MG63 (cell line): Measurements from ENCODE around the gene RGS1. TPM values are rescaled to one million over a fixed set of nuclear protein-coding genes. Genes with fewer than 3 reads are reported as not detected.

Experiments used
- DNase-seq: peaks from one replicate; pipeline ENCODE4 v3.0.0-alpha.2; 2020
- H3K27me3 ChIP-seq: fragments of 250-450 bp; sonication (Bioruptor Pico); 2 replicates; pipeline ENCODE4 v1.5.1; 2020; ENCODE audit warnings: mild to moderate bottlenecking, moderate library complexity
- H3K36me3 ChIP-seq: fragments of 250-450 bp; sonication (Bioruptor Pico); 2 replicates; pipeline ENCODE4 v1.5.1; 2020; ENCODE audit warnings: mild to moderate bottlenecking, moderate library complexity
- H3K4me3 ChIP-seq: fragments of 250-450 bp; sonication (Bioruptor Pico); 2 replicates; pipeline ENCODE4 v1.5.1; 2020; ENCODE audit warnings: mild to moderate bottlenecking, moderate library complexity
- H3K9me3 ChIP-seq: fragments of 250-450 bp; sonication (Bioruptor Pico); 2 replicates; pipeline ENCODE4 v1.5.1; 2020; ENCODE audit warnings: mild to moderate bottlenecking, moderate library complexity
- total RNA-seq: library from RNA; depleted of rRNA; stranded (reverse); fragments of >200 nt; shearing (Covaris generic); gene quantifications from 2 replicates; pipeline ENCODE4 v1.2.3, GENCODE V29; 2014; ENCODE audit warnings: low replicate concordance

Gene RGS1
- total RNA-seq, 1 experiment from 2014 or later: not detected

GRCh38 chr1:192547501-192547900 lies 28.1 kb upstream of the RGS1 start:
- no peak overlapping the region for H3K4me3 ChIP-seq
- no peaks in the 10 kb centered on the region for H3K27me3 ChIP-seq
- H3K9me3 ChIP-seq: no peaks in the 10 kb centered on the region
- no peak for DNase-seq
- H3K36me3 ChIP-seq: no peaks in the 10 kb centered on the region

GRCh38 chr1:192549937-192550336 lies 25.6 kb upstream of the RGS1 start:
- Histone ChIP-seq H3K36me3 (no peaks in the 10 kb centered on the region), H3K27me3 (no peaks in the 10 kb centered on the region), H3K4me3 (no peak overlapping the region), H3K9me3 (no peaks in the 10 kb centered on the region)
- no peak for DNase-seq

DNA sequence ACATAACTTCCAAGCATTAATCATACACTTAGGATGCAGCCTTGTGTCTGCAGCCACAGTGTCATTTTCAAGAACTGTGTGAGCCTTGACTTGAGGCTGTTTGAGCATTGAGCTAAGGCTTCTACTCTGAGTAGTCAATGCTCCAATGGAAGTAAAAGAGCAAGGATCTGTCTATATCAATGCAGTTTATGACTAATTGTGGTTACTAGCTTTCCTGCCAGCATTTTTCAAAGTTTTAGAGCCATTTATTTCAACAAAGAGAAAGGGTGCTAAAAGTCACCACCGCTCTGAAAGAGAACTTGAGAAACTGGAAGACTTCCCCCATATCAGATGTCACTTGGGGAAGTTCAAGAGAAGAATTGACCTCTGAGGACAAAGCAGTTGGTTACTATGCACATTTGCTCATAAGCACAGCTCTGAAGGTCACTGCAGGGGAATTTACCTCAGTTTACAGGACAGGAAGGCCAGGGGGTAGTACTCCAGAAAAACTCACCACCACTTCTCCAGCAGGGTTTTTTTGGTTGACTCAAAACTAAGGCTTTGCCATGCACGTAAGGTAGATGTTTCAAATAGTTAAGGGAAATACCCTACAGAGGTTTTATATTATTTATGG lies 24.5 kb upstream of the RGS1 start:
- Histone ChIP-seq H3K36me3 (no peaks in the 10 kb centered on the region), H3K9me3 (no peaks in the 10 kb centered on the region), H3K4me3 (no peak overlapping the region), H3K27me3 (no peaks in the 10 kb centered on the region)
- peak; percentile 31 for DNase-seq

GRCh38 chr1:192552760-192553191 lies 22.8 kb upstream of the RGS1 start:
- Histone ChIP-seq H3K4me3 (no peak overlapping the region), H3K36me3 (no peaks in the 10 kb centered on the region), H3K9me3 (no peaks in the 10 kb centered on the region), H3K27me3 (no peaks in the 10 kb centered on the region)
- DNase-seq: no peak

GRCh38 chr1:192553741-192554140 lies 21.8 kb upstream of the RGS1 start:
- no peak for DNase-seq
- Histone ChIP-seq H3K27me3 (no peaks in the 10 kb centered on the region), H3K36me3 (no peaks in the 10 kb centered on the region), H3K4me3 (no peak overlapping the region), H3K9me3 (no peaks in the 10 kb centered on the region)

DNA sequence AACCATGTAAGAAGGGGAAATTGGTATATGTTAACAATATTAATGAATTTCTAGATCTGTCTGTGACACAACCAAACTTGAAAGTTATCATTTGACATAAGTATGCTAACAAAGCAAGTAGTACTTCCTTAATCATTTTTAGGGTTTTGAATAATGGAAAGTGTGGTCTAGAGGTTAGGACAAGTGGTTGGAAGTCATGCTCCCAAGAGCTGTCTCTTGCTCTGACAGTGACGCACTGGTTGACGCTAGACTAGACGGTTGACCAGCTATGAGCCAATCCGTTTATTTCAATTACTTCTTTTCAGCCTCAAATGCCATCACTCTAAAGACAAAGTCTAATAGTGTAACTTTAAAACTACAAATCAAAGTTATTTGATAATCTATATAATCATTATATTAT lies 20.7 kb upstream of the RGS1 start:
- no peak for DNase-seq
- H3K4me3 ChIP-seq: no peak overlapping the region

GRCh38 chr1:192555399-192555798 lies 20.2 kb upstream of the RGS1 start:
- Histone ChIP-seq H3K36me3 (no peaks in the 10 kb centered on the region), H3K27me3 (no peaks in the 10 kb centered on the region), H3K9me3 (no peaks in the 10 kb centered on the region), H3K4me3 (no peak overlapping the region)
- no peak for DNase-seq

More for the DNA sequence above, 20.7 kb upstream of the RGS1 start:
- Histone ChIP-seq H3K36me3 (no peaks in the 10 kb centered on the region), H3K9me3 (no peaks in the 10 kb centered on the region), H3K27me3 (no peaks in the 10 kb centered on the region)

- Histone ChIP-seq H3K36me3 (no peaks in the 10 kb centered on the region), H3K9me3 (no peaks in the 10 kb centered on the region), H3K27me3 (no peaks in the 10 kb centered on the region), H3K4me3 (no peak overlapping the region)
- no peak for DNase-seq
Observed at GRCh38 chr1:192557841-192558595, 17.6 kb upstream of the RGS1 start.

DNA sequence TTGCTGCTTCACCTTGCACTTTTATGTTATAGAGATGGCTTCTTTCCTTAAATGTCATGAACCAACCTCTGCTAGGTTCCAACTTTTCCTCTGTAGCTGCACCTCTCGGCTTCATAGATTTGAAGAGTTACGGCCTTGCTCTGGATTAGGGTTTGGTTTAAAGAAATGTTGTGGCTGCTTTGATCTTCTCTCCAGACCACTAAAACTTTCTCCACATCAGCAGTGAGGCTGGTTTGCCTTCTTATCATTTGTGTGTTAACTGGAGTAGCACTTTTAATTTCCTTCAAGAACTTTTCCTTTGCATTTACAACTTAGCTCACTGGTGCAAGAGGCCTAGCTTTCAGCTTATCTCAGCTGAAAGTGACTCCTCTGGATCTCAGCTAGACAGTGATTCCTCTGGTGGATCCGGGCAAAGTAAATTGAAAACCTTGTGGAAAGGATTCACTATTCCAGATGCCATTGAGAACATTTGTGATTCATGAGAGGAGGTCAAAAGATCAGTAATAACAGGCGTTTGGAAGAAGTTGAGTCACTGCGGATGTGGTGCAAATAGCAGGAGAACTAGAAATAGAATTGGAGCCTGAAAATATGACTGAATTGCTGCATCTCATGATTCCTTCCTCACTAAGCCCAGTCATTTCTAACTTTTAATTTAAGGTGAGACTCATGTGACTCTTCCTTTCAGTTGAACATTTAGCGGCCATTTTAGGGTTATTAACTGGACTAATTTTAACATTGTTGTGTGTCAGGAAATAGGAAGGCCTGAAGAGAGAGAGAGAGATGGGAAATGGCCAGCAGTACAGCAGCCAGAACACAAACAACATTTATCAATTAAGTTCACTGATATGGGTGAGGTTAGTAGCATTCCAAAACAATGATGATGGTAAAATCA lies 16.2 kb upstream of the RGS1 start:
- DNase-seq: peak; percentile 74
- H3K4me3 ChIP-seq: no peak overlapping the region
- H3K27me3 ChIP-seq: no peaks in the 10 kb centered on the region
- H3K36me3 ChIP-seq: no peaks in the 10 kb centered on the region
- no peaks in the 10 kb centered on the region for H3K9me3 ChIP-seq

DNA sequence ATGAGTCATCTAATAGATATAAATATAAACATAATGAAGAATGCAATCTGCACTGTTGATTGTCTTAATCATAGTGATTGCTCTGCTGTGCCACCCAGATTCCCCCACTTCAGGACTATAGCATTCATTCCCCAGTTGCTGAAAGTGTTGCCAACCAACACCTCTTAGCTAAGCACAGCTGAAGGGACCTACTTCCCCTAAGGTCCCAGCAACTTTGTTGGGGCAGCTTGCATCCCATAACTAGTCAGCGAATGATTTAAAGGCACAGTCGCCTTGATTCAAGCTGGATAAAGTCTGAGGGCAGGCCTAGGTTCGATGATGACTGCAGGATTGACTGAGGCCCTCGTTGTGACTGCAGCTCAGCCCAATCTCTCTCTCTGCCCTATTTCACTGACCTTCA lies 14.3 kb upstream of the RGS1 start:
- no peaks in the 10 kb centered on the region for H3K36me3 ChIP-seq
- H3K9me3 ChIP-seq: no peaks in the 10 kb centered on the region
- H3K4me3 ChIP-seq: no peak overlapping the region
- DNase-seq: no peak
- no peaks in the 10 kb centered on the region for H3K27me3 ChIP-seq

DNA sequence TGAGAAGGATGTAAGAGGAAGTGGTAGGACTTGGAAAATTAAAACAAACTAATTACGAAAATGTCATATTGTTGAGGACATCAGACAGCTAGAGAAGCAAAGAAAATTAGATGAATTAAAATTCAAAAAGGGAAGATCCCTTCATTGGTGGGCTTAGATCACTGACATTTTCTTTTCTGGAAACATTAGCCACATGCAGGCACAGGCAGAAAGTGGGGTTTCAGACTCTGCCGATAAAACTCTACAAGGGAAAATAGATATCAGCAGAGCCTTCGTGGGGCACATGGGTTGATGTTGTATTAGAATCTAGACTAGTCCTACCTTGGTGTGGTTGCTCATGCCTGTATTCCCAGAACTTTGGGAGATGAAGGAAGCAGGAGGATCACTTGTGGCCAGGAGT lies 12.4 kb upstream of the RGS1 start:
- no peaks in the 10 kb centered on the region for H3K27me3 ChIP-seq

GRCh38 chr1:192564099-192564498 lies 11.5 kb upstream of the RGS1 start:
- Histone ChIP-seq H3K36me3 (no peaks in the 10 kb centered on the region), H3K27me3 (no peaks in the 10 kb centered on the region), H3K9me3 (no peaks in the 10 kb centered on the region), H3K4me3 (no peak overlapping the region)
- DNase-seq: no peak

More for the DNA sequence above, 12.4 kb upstream of the RGS1 start:
- no peak for DNase-seq
- Histone ChIP-seq H3K9me3 (no peaks in the 10 kb centered on the region), H3K36me3 (no peaks in the 10 kb centered on the region), H3K4me3 (no peak overlapping the region)

- Histone ChIP-seq H3K36me3 (no peaks in the 10 kb centered on the region), H3K27me3 (no peaks in the 10 kb centered on the region), H3K9me3 (no peaks in the 10 kb centered on the region), H3K4me3 (no peak overlapping the region)
- DNase-seq: no peak
Observed at GRCh38 chr1:192565946-192566345, 9.6 kb upstream of the RGS1 start.

DNA sequence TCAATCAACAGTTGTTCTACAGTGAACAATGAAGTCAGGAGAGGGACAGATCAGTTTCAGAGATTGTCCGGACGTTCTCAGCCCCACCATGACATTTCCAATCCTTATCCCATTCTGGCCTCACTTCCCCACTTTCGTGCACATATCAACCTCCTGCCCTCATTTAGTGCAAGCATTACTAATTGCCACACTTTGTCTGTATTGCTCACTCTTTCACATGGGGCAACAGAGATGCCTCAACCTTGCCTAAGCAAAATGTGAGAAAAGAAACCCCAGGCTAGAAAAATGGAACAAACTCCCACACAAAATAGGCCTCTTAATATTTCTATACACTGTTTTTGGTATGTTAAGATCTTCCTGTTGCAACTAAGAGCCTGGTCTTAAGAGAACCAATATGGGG lies 8.9 kb upstream of the RGS1 start:
- no peak for DNase-seq
- Histone ChIP-seq H3K9me3 (no peaks in the 10 kb centered on the region), H3K36me3 (no peaks in the 10 kb centered on the region), H3K27me3 (no peaks in the 10 kb centered on the region), H3K4me3 (no peak overlapping the region)

DNA sequence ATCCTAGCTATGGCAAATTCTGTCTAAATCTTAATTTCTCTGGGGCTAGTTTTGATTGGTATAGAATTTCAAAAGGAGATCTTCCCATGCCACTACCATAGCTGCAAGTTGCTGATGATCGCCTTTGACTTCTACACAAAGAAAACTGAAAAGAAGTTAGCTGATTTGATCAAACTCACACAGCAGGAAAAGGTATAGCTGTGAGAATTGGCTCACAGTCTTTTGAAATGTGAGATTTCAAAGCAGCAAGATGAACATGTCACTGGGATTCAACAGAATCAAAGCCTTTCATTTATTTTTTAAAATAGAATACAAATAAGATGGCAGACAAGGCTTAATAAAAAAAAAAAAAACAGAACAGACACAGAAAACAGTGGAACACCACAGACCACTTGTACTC lies 7.5 kb upstream of the RGS1 start:
- Histone ChIP-seq H3K4me3 (no peak overlapping the region), H3K27me3 (no peaks in the 10 kb centered on the region), H3K36me3 (no peaks in the 10 kb centered on the region), H3K9me3 (no peaks in the 10 kb centered on the region)
- no peak for DNase-seq

- Histone ChIP-seq H3K27me3 (no peaks in the 10 kb centered on the region), H3K36me3 (no peaks in the 10 kb centered on the region), H3K9me3 (no peaks in the 10 kb centered on the region), H3K4me3 (no peak overlapping the region)
- DNase-seq: no peak
Observed at GRCh38 chr1:192571668-192572067, 3.9 kb upstream of the RGS1 start.

DNA sequence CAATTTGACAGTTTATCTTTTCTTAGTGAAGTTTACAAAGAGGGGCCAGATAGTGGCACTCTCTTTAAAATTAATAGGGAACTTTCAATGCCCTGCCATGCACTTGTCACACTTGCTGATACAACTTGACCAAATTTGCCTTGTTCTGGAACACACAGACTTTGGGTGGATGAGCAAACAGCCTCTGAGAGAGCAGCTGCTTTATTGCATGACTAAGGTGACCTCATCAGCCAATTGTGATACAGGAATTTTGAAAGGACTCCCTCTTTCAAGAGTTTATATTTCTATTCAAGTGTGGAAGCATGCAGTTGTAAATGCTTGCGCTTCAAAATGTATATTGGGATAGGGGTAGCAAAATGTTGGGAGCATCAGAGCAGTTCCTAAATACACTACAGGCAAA lies 2.1 kb upstream of the RGS1 start:
- no peaks in the 10 kb centered on the region for H3K9me3 ChIP-seq
- no peak for DNase-seq

More for the DNA sequence above, 2.1 kb upstream of the RGS1 start:
- Histone ChIP-seq H3K4me3 (no peak overlapping the region), H3K27me3 (no peaks in the 10 kb centered on the region), H3K36me3 (no peaks in the 10 kb centered on the region)
